ENCODE measurements around the gene PRKCE.

Gene PRKCE

DNA sequence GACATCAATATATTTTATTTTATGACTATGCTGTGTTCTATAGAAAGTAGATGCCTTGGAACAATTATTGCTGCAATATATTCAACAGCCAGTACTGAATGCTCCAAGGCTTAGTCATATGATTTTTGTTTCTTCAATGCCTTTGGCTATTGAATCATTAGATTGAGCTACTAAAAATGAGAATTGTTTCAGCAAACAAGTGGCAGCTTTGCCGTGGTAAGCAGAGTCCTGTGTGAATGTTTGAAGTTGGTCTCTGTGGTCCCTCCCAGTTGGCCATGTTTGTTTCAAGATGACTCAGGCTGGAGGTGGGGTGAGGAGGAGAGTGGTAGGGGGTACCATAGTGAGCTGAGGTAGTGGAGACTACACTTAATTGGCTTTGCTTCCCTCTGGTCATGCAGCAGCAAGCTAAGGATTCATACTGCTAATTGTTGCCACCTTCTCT lies 447.2 kb downstream of the PRKCE start:
- peak; percentile 41 for DNase-seq

DNA sequence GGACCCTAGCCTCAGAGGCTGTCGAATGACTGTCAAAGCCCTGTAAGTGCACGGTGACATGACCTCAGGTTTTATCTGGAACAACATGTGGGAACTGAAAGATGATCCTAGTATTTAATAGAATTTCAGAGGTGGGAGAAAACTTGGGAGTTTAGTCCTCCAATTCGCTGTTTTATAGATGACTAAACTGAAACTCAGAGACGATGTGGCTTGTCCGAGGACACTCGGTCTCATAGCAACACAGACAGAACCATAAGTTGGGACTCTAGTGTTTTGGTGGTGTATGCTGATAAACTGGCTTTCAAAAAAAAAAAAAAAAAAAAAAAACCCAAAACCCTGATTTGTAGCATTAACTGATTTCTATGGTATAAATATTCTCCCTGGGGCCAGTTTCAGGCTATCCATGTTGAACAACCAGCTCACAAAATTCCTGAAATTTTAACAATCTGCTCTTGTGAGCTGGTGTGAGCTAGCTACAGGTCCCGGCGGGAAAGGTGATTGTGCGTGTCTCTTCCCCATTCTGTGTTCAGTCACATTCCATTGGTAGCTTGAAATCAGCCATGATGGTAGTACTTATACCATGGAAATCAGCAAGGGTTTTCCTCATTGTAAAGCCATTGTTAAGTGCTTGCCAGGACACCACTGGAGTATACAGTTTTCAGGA lies 450.2 kb downstream of the PRKCE start:
- no peak for DNase-seq

DNA sequence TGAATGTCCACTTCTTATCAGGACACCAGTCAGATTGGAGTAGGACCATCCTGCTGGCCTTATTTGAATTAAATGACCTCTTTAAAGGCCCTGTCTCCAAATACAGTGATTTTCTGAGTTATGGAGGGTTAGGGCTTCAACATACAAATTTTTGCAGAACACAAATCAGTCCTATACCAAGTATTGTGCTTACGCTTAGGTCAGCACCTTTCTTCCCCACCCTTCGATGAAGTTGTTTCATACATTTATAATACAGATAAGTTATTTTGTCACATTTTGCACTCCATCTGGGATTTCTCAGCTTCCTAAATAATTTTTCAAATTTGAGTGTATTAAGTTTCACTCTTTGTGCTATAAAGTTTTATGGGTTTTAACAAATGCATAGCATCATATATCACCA lies 455.2 kb downstream of the PRKCE start:
- no peak for DNase-seq

DNA sequence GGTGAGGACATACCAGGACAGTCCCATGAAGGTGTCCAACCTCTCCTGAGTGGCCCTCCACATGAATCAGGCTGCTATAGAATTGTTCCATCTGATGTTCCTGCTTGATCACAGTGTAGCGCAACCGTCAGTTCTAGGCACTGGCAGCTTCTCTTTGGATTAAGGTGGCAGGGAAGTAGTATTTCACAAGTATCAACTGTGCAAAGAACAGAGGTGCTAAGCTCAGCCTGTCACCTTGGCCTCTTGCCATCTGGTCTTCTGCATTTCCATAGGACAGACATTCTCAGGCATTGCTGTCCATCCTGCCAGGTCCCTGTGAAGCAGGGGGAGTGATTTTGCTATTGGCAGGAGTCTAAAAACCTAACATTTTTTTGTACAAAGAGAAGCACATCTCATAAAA lies 463.5 kb downstream of the PRKCE start:
- DNase-seq: no peak

DNA sequence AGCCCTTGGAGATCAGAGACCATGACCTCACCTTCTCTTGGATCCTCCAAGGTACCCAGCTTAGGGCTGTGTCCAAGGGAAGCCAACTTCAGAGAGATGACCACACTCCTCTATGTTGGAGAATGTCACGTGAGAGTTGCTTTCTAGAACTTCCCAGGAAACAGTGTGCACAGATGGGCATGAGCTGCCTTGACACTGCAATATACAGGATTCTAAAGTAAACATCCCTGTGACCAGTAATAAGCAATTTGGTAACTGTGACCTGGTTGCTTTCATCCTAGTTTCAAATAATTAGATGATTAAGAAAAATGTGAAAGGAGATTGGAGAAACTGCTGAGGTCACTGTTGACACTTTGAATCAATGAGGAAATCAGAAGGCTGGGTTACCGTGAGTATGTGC lies 464.7 kb downstream of the PRKCE start:
- no peak for DNase-seq

DNA sequence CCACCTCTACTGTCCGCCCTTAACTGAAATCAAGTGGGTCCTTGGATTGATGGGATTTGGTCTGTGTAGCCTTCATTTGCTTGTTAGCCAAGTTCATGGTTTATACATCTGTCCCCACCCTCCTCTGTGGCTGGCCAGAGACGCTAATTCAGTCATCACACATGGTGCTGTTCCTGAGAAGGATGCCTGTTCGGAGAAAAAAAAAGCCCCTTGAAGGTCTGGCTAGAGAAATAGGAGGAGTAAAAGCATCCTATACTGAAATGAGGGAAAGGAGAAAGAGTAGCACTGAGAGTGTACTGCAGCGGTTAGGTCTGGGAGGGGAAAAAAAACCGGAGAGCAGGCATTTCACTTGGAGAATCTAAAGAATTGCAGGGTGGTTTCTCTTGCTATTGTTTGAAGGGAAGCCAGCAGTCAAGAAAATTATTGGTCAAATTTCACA lies 465.1 kb downstream of the PRKCE start:
- no peak for DNase-seq

DNA sequence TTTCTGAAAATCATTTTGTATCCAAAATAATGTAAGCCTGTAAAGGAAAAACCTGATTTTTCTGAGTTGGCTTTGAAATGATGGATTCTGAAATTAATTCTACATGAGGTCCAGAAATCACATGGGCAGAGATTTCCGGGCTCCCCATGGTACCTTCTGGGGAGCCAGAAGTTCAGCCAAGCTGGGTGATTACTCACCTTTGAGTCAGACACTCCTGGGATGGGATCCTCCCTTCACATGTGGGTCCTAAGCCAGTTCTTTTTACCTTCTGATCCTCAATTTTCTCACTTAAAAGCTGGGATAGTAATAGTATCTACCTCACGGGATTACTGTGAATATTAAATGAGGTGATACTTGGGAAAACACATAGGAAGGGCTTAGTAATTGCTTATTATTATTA lies 465.9 kb downstream of the PRKCE start:
- peak; percentile 11 for DNase-seq

DNA sequence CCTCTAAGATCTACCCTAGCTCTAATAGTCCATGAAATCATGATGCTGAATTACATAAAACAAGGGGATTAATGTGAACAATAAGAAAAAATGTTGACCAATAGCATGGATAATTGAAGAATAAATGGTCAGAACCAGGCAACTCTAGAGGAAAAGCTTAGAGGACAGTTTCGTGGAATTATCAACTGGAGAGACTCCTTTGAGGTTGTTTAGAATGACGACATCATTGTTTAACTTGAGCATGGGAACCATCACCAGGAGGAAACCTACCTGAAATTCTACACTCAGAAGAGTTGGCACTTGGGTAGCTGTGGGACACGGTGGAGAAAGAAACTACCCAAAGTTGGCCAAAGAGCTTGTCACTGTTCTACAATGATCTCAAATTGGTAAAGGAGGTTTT lies 466.5 kb downstream of the PRKCE start:
- no peak for DNase-seq

DNA sequence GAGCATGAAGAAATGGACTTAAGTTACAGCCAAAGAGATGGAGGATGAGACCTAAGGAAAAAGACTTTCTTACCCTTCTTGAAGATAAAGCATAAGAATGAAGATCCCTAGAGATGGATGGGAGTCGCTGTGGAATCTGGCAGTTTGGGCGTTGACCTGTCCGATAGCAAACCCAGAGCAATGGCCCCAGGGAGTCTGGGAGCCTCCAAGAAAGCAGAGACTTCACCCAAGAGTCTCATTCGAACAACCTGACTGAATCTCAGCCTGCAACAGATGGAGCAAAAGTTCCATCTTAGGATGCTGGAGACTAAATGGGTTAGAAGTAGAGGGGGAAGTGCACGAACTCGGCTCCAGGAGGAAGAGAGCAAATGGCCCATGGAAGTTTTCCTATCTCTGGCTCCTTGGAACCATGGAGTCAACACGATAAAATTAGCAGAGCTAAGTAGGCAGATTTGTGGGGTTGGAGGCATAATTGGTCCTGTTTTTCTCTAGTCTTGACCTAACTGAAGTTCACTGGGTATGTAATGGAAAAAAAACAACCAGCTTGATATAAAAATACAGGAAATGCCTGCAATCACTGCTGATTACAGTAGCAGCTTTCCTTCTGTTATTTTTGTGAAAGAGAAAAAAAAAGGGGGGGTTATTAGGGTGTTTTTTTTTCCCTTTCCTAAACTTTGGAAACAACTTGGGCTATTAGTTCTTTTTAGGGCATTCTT lies 467.3 kb downstream of the PRKCE start:
- DNase-seq: no peak

DNA sequence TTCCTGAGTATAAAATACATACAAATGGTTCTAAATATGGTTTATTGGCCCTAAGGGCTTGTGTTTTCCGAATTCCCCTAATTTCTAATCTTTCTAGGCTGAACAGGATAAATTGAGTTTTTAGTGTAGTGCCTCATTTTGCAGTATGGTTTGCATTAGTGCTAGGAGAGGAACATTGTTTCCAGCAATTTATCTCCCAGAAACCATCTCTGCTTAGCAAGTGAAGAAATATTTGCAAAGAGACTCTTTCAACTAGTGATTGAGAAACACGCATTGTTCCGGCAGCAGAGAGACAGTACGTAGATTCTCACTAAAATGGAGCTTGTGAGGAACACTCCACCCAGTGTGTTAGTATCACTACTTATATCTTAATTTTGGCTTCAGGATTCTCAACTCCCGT lies 468.0 kb downstream of the PRKCE start:
- no peak for DNase-seq

DNA sequence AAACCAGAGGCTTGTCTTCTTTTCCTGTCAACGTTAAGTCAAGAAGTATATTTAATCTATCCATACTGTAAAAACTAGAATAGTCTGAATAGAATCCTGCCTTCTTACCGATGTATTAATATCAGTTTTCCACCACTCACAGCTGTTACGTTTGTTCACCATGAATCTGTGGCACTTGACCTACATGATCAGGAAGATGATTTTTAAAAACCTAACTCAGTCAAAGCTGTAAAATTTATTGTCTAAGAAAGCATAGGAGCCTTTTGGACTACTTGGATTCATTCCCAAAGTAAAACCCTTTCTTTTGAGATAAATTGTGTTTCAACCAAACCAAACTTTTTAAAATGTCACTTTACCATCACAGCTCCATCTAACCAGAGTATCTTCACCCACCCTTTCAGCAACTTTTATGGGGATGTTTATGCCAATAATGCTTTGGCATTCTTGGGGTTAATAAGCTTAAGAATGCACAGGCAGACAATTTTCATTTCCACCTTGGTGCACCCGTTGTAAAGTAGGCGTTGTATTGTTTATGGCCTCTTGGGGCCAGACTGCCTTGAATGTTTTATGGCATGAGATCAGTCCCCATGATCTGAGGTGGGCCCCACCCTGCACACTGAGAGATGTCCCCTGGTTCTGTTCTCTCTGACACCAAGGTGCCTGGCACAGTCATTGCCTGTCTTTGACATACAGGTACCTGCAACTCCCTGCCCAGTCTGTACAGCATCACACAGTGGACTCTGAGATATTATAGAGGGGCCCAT lies 469.5 kb downstream of the PRKCE start:
- no peak for DNase-seq

DNA sequence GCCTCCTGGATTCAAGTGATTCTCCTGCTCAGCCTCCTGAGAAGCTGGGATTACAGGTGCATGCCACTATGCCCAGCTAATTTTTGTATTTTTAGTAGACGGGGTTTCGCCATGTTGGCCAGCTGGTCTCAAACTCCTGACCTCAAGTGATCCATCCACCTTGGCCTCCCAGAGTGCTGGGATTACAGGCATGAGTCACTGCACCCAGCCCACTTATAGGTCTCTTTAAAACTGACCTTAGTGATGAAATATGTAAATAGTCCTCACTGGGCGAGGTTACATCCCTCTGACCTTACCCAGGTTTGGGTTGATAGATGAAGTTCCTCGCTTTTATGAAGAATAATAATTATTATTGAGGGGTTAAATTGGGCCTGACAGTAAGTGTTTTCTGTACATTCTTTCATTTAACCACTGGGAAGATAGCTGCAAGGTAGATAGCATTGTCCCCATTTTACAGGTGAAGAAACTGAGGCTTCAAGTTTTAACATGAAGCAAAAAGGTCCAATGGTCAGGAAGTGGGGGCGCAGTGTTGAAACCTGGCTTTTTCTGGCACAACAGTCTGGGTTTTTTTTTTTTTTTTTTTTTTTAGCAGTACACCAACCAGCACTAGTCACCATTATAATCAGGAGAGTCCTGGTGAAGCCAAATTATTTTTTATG lies 471.0 kb downstream of the PRKCE start:
- no peak for DNase-seq

DNA sequence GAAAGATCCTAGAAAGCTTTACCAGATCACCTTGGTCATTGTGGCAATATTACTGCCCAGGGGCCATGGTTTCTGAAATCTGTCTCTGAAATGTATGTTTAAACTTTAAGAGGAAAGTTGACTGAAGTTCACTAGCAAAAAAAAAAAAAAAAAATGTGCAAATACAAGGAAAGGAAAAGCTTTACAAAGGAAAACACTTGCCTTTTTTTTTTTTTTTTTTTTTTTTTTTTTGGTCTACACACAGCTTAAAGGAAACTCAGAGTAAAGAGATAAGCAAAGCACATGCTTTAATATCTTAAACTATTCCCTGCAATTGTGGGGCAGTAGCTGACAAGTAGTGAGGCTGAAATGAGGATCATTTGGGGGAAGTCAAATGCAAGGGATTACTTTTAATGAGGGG lies 471.5 kb downstream of the PRKCE start:
- no peak for DNase-seq

DNA sequence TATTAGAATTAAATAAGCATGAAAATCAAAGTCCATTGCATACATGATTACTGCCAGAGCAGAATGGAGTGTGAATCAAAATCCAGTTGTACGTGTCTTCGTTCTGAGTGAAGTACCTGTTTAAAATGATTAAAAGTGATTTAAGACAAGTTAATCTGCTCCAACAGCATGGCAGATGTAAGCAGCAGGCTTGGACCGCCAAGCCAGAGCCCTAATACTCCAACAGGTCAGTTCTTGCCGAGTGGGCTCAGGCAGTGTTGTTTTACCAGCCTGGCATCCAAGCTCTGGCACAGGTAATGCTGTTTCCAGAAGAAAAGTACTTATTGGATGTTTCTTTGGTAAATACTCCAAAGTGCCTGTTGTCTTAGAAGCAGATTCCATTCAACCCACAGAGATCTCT lies 474.3 kb downstream of the PRKCE start:
- DNase-seq: no peak

DNA sequence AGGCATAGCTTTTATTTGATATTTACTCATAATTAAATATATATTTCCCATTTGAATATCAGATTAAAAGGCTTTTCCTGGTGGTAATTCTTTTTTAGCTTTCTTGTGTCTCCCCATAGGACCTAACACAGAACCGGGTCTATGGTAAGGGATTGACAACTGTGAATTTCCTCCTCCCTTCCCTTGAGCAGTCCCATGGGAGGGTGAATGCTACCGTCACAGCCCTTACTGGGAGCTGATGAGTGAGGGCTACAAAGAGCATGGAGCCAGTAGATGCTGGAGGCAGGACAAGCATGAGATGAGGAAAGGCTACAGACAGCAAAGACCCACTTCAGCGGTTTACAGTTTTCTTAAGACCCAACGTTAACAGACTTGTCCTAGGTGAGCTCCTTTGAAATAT lies 475.1 kb downstream of the PRKCE start:
- no peak for DNase-seq

DNA sequence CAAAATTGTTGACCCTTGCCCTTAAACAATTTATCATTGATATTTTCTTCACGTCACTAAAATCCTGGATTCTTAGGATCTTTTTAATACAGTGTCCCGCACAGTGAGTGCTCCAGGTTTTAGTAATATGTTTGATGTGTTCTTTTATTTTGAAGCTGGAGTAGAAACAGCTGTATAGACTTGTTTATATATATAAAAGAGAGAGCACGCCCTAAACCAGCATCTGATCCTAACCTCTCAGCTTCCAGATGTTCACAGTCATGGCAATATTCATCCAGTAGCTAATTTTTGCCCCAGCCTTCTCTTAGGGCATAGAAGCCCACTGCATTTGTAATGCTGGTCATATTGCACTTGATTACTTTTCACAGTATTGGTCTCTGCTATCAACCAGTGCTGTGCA lies 475.7 kb downstream of the PRKCE start:
- no peak for DNase-seq

DNA sequence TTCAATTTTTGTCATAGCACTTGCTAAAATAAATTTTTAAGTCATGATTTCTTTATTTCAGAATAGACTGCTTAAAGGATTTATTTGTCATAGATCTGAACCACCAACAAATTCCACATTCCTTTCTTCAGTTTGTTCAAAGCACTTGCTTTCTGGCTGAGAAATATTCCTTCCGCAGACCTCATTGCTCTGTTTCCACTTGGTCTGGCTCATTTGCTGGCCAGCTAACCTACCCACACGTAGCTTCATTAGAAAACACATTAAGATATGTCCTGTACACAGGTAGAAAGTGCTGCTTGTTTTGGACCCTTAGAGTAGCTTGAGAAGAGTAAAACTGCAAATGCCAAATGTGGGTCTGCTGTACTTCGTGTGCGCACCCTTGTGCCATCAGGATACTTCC lies 479.0 kb downstream of the PRKCE start:
- DNase-seq: no peak

DNA sequence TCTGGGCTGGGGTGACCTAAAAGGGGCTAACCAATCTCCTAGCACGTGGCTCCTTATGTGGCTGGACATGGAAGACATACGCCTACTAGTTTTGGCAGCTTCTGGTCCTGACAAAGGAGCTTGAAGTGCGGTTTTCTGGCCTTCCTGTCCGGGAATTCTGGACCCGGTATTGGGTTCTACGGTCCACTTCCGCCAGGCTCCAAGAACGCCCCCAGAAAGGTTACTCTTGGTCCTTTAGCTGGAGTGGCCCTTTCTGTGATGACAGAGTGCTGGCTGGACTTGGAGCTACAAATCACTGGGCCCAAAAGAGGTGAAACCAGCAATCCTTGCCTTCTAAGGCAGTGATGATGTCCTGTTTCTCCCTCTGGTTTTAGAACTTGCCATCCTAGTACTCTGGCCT lies 481.5 kb downstream of the PRKCE start:
- no peak for DNase-seq

DNA sequence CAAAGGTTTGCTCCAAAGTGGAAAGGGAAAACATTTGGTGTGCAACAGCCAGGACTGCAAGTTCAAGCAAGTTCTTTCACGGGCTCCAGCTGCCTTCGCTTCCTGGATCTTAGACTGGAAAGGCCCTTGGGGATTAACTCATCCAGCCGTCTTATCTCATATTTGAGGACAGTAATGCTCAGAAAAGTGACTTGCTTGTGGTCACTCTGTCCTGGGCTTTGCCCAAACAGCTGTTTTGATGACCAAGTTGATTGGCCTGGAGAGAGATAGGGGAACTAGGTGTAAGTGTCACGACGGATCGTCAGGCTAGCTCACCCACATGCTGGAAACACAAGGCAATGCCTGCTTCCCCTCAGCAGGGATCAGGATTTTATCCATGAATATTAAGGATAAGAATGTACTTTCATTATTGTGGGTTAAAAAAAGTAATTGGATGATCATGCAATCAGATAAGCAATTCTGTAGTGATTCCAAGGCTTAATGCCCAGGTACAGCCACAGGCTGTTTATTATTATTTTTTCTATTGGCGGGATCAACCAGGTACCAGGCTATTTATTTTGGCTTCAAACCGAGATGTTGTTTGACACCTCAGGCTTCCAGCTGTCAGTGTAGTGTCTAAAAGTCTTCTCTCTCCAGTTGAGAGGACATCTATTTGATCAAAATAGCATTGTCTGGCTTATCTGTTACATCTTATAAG lies 483.2 kb downstream of the PRKCE start:
- DNase-seq: no peak

DNA sequence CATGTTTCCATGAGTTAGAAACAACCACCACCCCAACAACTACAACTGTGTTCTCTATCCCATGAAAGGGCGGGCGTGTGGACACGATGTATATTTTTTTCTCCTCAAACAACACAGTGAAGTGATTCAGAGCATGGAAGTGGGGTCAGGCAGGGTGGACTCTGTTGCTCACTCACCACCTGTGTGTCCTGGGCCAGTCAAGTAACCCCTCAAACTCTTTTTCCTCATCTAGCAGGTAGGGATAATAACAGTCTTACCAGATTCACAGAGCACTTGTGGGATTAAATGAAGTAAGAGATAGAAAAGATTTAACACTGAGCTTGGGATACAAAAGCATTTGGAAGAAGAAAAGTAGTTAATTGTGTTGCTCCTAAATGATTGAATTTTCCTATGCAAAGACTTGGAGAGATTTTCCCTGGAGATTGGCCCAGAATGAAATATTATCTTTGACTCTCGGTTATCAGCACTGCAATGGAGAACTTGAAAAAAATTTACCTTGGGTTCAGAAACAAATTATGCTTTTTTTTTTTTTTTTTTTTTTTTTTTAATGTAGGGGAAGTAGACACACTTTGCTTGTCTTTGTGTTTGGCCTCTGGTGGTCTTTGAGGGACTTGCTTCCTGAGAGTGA lies 483.9 kb downstream of the PRKCE start:
- DNase-seq: no peak

DNA sequence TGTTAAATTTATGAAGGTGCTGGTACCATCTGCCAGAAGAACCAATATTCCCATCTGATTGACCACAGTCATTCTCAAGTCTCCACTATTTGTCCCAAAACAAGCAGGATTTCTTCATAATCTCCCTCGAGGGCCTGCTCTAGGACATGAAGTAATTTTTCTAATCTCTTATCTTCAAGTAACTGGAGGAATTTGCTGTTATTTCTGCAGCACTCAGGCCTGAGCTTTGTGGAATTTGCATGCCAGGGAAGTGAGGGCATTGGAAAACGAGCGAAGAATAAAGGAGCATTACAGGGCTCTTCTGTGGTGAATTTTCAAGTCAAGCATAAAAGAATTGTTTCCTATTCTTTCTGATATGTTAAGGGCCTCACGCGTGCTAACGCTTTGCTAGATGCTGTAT lies 484.5 kb downstream of the PRKCE start:
- peak; percentile 26 for DNase-seq

DNA sequence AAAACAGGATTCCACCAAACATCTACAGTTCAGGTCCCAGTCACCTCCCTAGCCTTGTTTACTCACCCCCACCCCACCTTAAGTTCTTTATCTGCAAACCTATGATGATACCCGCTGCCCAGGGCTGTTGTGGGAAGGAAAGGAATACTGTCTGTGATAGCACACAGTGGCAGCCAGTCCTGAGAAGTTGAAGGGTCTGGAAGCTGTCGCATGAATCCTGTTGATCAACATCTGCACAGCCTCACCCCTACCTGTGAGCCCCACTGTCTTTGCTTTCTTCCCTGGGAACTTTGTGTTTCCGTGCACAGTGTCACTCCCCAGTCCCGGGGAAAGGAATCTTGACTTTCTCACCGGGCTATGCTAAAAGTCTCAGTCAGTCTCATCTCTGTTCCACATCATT lies 485.0 kb downstream of the PRKCE start:
- no peak for DNase-seq

All from kidney glomerular epithelial cell (primary cell).